Measurements from ENCODE around the gene FANCB. TPM values are rescaled to one million over a fixed set of nuclear protein-coding genes. Genes with fewer than 3 reads are reported as not detected.

The FANCB gene
- total RNA-seq, 1 experiment from 2014 or later: 12.3 TPM

GRCh38 chrX:14873676-14874049 is 794 bp upstream of the FANCB start (continued):
- no peak for TF ChIP-seq ATF2 (CRISPR knock-in tag; IDR thresholded peaks at IDR 0.05; ENCODE audit: borderline replicate concordance, low read depth)
- TF ChIP-seq CREB1 (CRISPR knock-in tag; IDR thresholded peaks at IDR 0.05): no peak
- no peak for TF ChIP-seq CBFB (CRISPR knock-in tag; IDR thresholded peaks at IDR 0.05; ENCODE audit: low read depth)
- no peak for TF ChIP-seq NR3C1 (CRISPR knock-in tag; conservative IDR thresholded peaks at IDR 0.05; ENCODE audit: low read depth)
- no peak for TF ChIP-seq SP1 (CRISPR knock-in tag; conservative IDR thresholded peaks at IDR 0.05)

DNA sequence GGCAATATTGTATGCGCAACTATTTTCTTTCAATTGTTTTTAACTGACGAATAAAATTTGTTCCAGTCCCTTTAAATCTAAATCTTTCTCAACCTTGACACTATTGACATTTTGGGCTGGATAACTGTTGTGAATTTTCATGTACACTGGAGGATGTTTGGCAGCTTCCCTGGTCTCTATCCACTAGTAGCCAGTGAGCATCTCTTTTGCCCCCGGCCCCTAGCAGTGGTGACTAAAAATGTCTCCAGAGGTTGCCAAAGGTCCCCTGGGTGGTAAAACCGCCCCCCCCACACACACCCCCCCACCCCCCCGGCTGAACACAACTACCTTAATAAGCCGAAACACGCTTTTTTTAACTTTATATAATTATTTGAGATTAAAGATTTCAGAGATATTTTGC is 514 bp downstream of the FANCB start:
- peaks cover 4% of the 10 kb centered on the region for H3K4me1 Mint-ChIP-seq
- H3K27me3 Mint-ChIP-seq (ENCODE audit: low read depth): no peaks in the 10 kb centered on the region
- H3K4me3 Mint-ChIP-seq: peak overlapping the region; percentile 72
- ATAC-seq (no peak), DNase-seq (ENCODE audit: low spot score) (no peak)
- ChIA-PET POLR2A (interaction anchor here (0.6 kb wide), 1 partner anchor 700 kb away, joined by 3 read pairs; no protein-coding TSS in a partner anchor), CTCF (no interaction called here)
- no peak overlapping the region for H3K27ac Mint-ChIP-seq
- peaks cover 10% of the 10 kb centered on the region for H3K9me3 Mint-ChIP-seq
- H3K36me3 Mint-ChIP-seq: peaks cover 22% of the 10 kb centered on the region
- TF ChIP-seq CBFB (CRISPR knock-in tag; IDR thresholded peaks at IDR 0.05; ENCODE audit: low read depth): no peak
- no peak for TF ChIP-seq ATF2 (CRISPR knock-in tag; IDR thresholded peaks at IDR 0.05; ENCODE audit: borderline replicate concordance, low read depth)
- TF ChIP-seq MXD4 (CRISPR knock-in tag; IDR thresholded peaks at IDR 0.05; ENCODE audit: borderline replicate concordance): no peak
- no peak for TF ChIP-seq GRHL2 (CRISPR knock-in tag; IDR thresholded peaks at IDR 0.05; ENCODE audit: insufficient replicate concordance, severe bottlenecking)
- no peak for TF ChIP-seq JUN (CRISPR knock-in tag; IDR thresholded peaks at IDR 0.05)
- TF ChIP-seq, protein P1, sequence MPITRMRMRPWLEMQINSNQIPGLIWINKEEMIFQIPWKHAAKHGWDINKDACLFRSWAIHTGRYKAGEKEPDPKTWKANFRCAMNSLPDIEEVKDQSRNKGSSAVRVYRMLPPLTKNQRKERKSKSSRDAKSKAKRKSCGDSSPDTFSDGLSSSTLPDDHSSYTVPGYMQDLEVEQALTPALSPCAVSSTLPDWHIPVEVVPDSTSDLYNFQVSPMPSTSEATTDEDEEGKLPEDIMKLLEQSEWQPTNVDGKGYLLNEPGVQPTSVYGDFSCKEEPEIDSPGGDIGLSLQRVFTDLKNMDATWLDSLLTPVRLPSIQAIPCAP (CRISPR knock-in tag; IDR thresholded peaks at IDR 0.05): no peak
- TF ChIP-seq, protein P2, sequence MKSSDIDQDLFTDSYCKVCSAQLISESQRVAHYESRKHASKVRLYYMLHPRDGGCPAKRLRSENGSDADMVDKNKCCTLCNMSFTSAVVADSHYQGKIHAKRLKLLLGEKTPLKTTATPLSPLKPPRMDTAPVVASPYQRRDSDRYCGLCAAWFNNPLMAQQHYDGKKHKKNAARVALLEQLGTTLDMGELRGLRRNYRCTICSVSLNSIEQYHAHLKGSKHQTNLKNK (CRISPR knock-in tag; IDR thresholded peaks at IDR 0.05): no peak
- TF ChIP-seq, protein P3, sequence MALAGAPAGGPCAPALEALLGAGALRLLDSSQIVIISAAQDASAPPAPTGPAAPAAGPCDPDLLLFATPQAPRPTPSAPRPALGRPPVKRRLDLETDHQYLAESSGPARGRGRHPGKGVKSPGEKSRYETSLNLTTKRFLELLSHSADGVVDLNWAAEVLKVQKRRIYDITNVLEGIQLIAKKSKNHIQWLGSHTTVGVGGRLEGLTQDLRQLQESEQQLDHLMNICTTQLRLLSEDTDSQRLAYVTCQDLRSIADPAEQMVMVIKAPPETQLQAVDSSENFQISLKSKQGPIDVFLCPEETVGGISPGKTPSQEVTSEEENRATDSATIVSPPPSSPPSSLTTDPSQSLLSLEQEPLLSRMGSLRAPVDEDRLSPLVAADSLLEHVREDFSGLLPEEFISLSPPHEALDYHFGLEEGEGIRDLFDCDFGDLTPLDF (CRISPR knock-in tag; IDR thresholded peaks at IDR 0.05): no peak
- TF ChIP-seq, protein P4, sequence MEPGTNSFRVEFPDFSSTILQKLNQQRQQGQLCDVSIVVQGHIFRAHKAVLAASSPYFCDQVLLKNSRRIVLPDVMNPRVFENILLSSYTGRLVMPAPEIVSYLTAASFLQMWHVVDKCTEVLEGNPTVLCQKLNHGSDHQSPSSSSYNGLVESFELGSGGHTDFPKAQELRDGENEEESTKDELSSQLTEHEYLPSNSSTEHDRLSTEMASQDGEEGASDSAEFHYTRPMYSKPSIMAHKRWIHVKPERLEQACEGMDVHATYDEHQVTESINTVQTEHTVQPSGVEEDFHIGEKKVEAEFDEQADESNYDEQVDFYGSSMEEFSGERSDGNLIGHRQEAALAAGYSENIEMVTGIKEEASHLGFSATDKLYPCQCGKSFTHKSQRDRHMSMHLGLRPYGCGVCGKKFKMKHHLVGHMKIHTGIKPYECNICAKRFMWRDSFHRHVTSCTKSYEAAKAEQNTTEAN (CRISPR knock-in tag; IDR thresholded peaks at IDR 0.05): no peak

DNA sequence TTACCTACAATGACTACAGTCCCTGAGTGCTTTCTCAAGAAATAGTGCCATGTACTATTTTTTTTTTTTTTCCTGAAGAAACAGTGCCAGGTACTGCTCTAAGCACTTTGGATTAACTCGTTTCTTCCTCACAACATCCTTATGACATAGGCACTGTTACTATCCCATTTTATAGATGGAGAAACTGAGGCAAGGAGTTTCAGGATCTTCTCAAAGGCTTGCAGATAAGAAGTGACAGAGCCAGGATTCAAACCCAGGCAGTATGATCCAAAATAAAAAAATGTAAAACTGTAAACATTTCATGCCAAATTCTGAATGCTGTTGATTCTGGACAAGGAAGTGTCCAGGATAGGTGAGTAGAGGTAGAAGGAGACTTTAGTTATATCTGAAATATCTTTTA is 1.1 kb downstream of the FANCB start:
- peak overlapping the region; percentile 72 for H3K4me3 Mint-ChIP-seq
- peaks cover 16% of the 10 kb centered on the region for H3K9me3 Mint-ChIP-seq
- ChIA-PET POLR2A (no interaction called here), CTCF (no interaction called here)
- DNase-seq (ENCODE audit: low spot score) (no peak), ATAC-seq (no peak)
- TF ChIP-seq, protein P5, sequence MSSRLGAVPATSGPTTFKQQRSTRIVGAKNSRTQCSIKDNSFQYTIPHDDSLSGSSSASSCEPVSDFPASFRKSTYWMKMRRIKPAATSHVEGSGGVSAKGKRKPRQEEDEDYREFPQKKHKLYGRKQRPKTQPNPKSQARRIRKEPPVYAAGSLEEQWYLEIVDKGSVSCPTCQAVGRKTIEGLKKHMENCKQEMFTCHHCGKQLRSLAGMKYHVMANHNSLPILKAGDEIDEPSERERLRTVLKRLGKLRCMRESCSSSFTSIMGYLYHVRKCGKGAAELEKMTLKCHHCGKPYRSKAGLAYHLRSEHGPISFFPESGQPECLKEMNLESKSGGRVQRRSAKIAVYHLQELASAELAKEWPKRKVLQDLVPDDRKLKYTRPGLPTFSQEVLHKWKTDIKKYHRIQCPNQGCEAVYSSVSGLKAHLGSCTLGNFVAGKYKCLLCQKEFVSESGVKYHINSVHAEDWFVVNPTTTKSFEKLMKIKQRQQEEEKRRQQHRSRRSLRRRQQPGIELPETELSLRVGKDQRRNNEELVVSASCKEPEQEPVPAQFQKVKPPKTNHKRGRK (CRISPR knock-in tag; IDR thresholded peaks at IDR 0.05; ENCODE audit: borderline replicate concordance): no peak
- no peak for TF ChIP-seq RELA (CRISPR knock-in tag; IDR thresholded peaks at IDR 0.05; ENCODE audit: borderline replicate concordance)
- TF ChIP-seq TCF7 (CRISPR knock-in tag; IDR thresholded peaks at IDR 0.05; ENCODE audit: low read depth): no peak
- TF ChIP-seq MYBL2 (CRISPR knock-in tag; IDR thresholded peaks at IDR 0.05): no peak
- TF ChIP-seq, protein P6, sequence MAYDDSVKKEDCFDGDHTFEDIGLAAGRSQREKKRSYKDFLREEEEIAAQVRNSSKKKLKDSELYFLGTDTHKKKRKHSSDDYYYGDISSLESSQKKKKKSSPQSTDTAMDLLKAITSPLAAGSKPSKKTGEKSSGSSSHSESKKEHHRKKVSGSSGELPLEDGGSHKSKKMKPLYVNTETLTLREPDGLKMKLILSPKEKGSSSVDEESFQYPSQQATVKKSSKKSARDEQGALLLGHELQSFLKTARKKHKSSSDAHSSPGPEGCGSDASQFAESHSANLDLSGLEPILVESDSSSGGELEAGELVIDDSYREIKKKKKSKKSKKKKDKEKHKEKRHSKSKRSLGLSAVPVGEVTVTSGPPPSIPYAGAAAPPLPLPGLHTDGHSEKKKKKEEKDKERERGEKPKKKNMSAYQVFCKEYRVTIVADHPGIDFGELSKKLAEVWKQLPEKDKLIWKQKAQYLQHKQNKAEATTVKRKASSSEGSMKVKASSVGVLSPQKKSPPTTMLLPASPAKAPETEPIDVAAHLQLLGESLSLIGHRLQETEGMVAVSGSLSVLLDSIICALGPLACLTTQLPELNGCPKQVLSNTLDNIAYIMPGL (CRISPR knock-in tag; IDR thresholded peaks at IDR 0.05): no peak
- TF ChIP-seq, protein P7, sequence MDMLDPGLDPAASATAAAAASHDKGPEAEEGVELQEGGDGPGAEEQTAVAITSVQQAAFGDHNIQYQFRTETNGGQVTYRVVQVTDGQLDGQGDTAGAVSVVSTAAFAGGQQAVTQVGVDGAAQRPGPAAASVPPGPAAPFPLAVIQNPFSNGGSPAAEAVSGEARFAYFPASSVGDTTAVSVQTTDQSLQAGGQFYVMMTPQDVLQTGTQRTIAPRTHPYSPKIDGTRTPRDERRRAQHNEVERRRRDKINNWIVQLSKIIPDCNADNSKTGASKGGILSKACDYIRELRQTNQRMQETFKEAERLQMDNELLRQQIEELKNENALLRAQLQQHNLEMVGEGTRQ (CRISPR knock-in tag; IDR thresholded peaks at IDR 0.05): no peak
- H3K27ac Mint-ChIP-seq: no peak overlapping the region
- H3K27me3 Mint-ChIP-seq (ENCODE audit: low read depth): no peaks in the 10 kb centered on the region
- peaks cover 24% of the 10 kb centered on the region for H3K36me3 Mint-ChIP-seq
- H3K4me1 Mint-ChIP-seq: peaks cover 4% of the 10 kb centered on the region

Data from WTC11 (cell line).